GM12878 (cell line): Measurements from ENCODE around the gene UBE2C. TPM values are rescaled to one million over a fixed set of nuclear protein-coding genes. Genes with fewer than 3 reads are reported as not detected.

Source experiments
- ATAC-seq: fragments of 200-7000 bp; cut with Tn5 transposase; 3 replicates; pipeline ENCODE4 v1.9.1; 2020; ENCODE audit warnings: mild to moderate bottlenecking, moderate library complexity
- BruUV-seq: library from RNA; stranded (reverse); fragments of 400-500 nt; replicated peaks from 2 replicates; lab custom pipeline; 2021; lab: Mats Ljungman, UMichigan
- CTCF ChIA-PET: fragments of 300-600 bp; sonication (Branson Sonifier 250); formaldehyde crosslinking; extraction: SDS; loops from one replicate; lab custom pipeline; 2021; ENCODE audit warnings: inconsistent platforms; lab: Yijun Ruan, JAX
- POLR2A ChIA-PET: fragments of 350-600 bp; formaldehyde crosslinking; extraction: SDS; loops from one replicate; lab custom pipeline; 2021; ENCODE audit warnings: inconsistent platforms; lab: Charles Lee
- RAD21 ChIA-PET: fragments of 300-600 bp; sonication (Branson Sonifier 250); formaldehyde crosslinking; loops from one replicate; lab custom pipeline; 2023; ENCODE audit warnings: antibody characterized with exemption; ENCODE audit not compliant: unreplicated experiment; lab: Charles Lee
- SMC1A ChIA-PET: fragments of 300-600 bp; sonication (Branson Sonifier 250); formaldehyde crosslinking; loops from one replicate; lab custom pipeline; 2023; ENCODE audit not compliant: unreplicated experiment, uncharacterized antibody; lab: Charles Lee
- DNase-seq: peaks from one replicate; pipeline ENCODE4 v3.0.0-alpha.2; 2011; ENCODE audit warnings: low read depth, low spot score
- FAIRE-seq: peaks from 3 replicates; lab custom pipeline; 2011; peaks lifted over from hg19 to GRCh38; lab: Jason Lieb, UNC
- H2AFZ ChIP-seq: 2 replicates; pipeline ENCODE4 v1.6.0; 2011; ENCODE audit warnings: low read depth, low read length, control low read depth; ENCODE audit not compliant: control insufficient read depth
- H3K27ac ChIP-seq: 2 replicates; pipeline ENCODE4 v1.5.1; 2011; ENCODE audit warnings: control low read depth; ENCODE audit not compliant: control insufficient read depth, insufficient read depth
- H3K27me3 ChIP-seq, 2 experiments: replicated peaks in 1 of 2; 2 replicates each; pipeline versions ENCODE4 v1.6.0 to v1.6.1; 2011; ENCODE audit warnings: low read length in 1 of 2; ENCODE audit not compliant: control insufficient read depth in 2 of 2, insufficient read depth in 2 of 2
- H3K36me3 ChIP-seq, 2 experiments: 2 replicates each; pipeline ENCODE4 v1.5.1; 2011; ENCODE audit warnings: low read length in 1 of 2; ENCODE audit not compliant: control insufficient read depth in 2 of 2, insufficient read depth in 2 of 2
- H3K4me1 ChIP-seq: 2 replicates; pipeline ENCODE4 v1.6.1; 2011; ENCODE audit warnings: mild to moderate bottlenecking, low read length, moderate library complexity, mixed read lengths; ENCODE audit not compliant: control insufficient read depth, insufficient read depth
- H3K4me2 ChIP-seq: 2 replicates; pipeline ENCODE4 v1.6.0; 2011; ENCODE audit warnings: control low read depth; ENCODE audit not compliant: control insufficient read depth, insufficient read depth
- H3K4me3 ChIP-seq: fragments of 200-600 bp; sonication (generic); 2 replicates; pipeline ENCODE4 v1.5.1; 2016
- H3K79me2 ChIP-seq: 2 replicates; pipeline ENCODE4 v1.6.0; 2011; ENCODE audit warnings: low read length; ENCODE audit not compliant: control insufficient read depth, insufficient read depth
- H3K9ac ChIP-seq: 2 replicates; pipeline ENCODE4 v1.8.0; 2011; ENCODE audit warnings: low read length, control low read depth, mixed read lengths; ENCODE audit not compliant: control insufficient read depth, insufficient read depth
- H3K9me3 ChIP-seq: replicated peaks from 3 replicates; pipeline ENCODE4 v1.5.1; 2011; ENCODE audit warnings: mild to moderate bottlenecking, low read length; ENCODE audit not compliant: control insufficient read depth, insufficient read depth
- H4K20me1 ChIP-seq: 2 replicates; pipeline ENCODE4 v1.6.0; 2011; ENCODE audit not compliant: control insufficient read depth, insufficient read depth
- CEBPB ChIP-seq, 2 experiments: fragments of 150-350 bp in 1 of 2; IDR thresholded peaks; 2 replicates each; pipeline ENCODE4 v1.6.1; 2012 to 2014; ENCODE audit warnings: low read depth in 2 of 2, low read length in 2 of 2, borderline replicate concordance in 1 of 2, inconsistent platforms in 1 of 2
- ETV6 ChIP-seq, 2 experiments: fragments of 450-650 bp in 1 of 2; IDR thresholded peaks in 1 of 2; conservative IDR thresholded peaks in 1 of 2; 2 replicates each; pipeline ENCODE4 v1.6.1; 2014; ENCODE audit warnings: antibody characterized with exemption in 1 of 2, borderline replicate concordance in 1 of 2, low read depth in 1 of 2, mild to moderate bottlenecking in 1 of 2, moderate library complexity in 1 of 2
- GABPA ChIP-seq: IDR thresholded peaks from 2 replicates; pipeline ENCODE4 v1.6.1; 2014; ENCODE audit warnings: antibody characterized with exemption, low read depth, mild to moderate bottlenecking, inconsistent platforms
- HDAC6 ChIP-seq: fragments of 200-600 bp; sonication (generic); IDR thresholded peaks from one replicate; pipeline ENCODE4 v1.8.0; 2017; ENCODE audit warnings: antibody characterized with exemption; ENCODE audit not compliant: unreplicated experiment
- IKZF1 ChIP-seq: fragments of 450-650 bp; conservative IDR thresholded peaks from 2 replicates; pipeline ENCODE4 v1.6.1; 2017; ENCODE audit warnings: antibody characterized with exemption, mild to moderate bottlenecking
- KDM1A ChIP-seq: fragments of 200-600 bp; sonication (generic); IDR thresholded peaks from 2 replicates; pipeline ENCODE4 v1.6.1; 2016; ENCODE audit warnings: borderline replicate concordance
- NRF1 ChIP-seq: conservative IDR thresholded peaks from 2 replicates; pipeline ENCODE4 v1.6.1; 2011; ENCODE audit warnings: mild to moderate bottlenecking, low read depth, low read length, improper control_type of control experiment
- PML ChIP-seq: IDR thresholded peaks from 2 replicates; pipeline ENCODE4 v1.6.1; 2012; ENCODE audit warnings: low read length, inconsistent platforms
- POLR2AphosphoS2 ChIP-seq: IDR thresholded peaks from 2 replicates; pipeline ENCODE4 v1.6.1; 2011; ENCODE audit warnings: low read depth, mild to moderate bottlenecking, low read length, improper control_type of control experiment, moderate library complexity
- REST ChIP-seq: IDR thresholded peaks from 2 replicates; pipeline ENCODE4 v1.6.1; 2012; ENCODE audit warnings: mild to moderate bottlenecking, low read depth, low read length
- SIN3A ChIP-seq: IDR thresholded peaks from 2 replicates; pipeline ENCODE4 v1.6.1; 2012; ENCODE audit warnings: low read depth, low read length, improper control_type of control experiment
- STAT1 ChIP-seq: fragments of 450-650 bp; conservative IDR thresholded peaks from 2 replicates; pipeline ENCODE4 v1.6.1; 2014; ENCODE audit warnings: antibody characterized with exemption, mild to moderate bottlenecking
- ZBTB4 ChIP-seq: fragments of 450-650 bp; formaldehyde crosslinking; IDR thresholded peaks from 2 replicates; pipeline ENCODE4 v1.4.0; 2022; ENCODE audit warnings: mild to moderate bottlenecking, moderate library complexity
- WGBS: methylation state at CpG from one replicate; pipeline ENCODE4 v1.1.6; 2016; ENCODE audit warnings: low lambda C conversion rate; ENCODE audit not compliant: insufficient replicate concordance, insufficient coverage; ENCODE audit errors: missing lambda C conversion rate; 5-methylcytosine and 5-hydroxymethylcytosine counted together
- in situ Hi-C: fragments of 300-500 bp; cut with MboI; formaldehyde crosslinking; loops from 9 replicates; pipeline ENCODE4 v1.14.3; 2018; ENCODE audit warnings: mixed read lengths
- intact Hi-C: fragments of 100-400 bp; cut with micrococcal nuclease; formaldehyde crosslinking; loops from one replicate; pipeline ENCODE4 v1.14.2; 2022; ENCODE audit not compliant: unreplicated experiment
- polyA plus RNA-seq, 11 experiments: library from polyadenylated mRNA; depleted of rRNA in 4 of 11; unstranded in 6 of 11; stranded (reverse) in 5 of 11; fragments of >200 nt; fragmentation: Nextera tagmentation in 4 of 11; fragmentation: Illumina TruSeq in 1 of 11; extraction: Ambion mirVana in 4 of 11; extraction: Trizol in 1 of 11; gene quantifications; 1 replicate in 1 of 11; 2 replicates in 10 of 11; pipeline versions ENCODE4 v1.2.1 to v1.2.3, GENCODE V29; 2011 to 2016; ENCODE audit warnings: inconsistent platforms in 2 of 11, missing spikeins in 2 of 11, low read depth in 1 of 11
- total RNA-seq, 4 experiments: library from RNA; depleted of rRNA in 3 of 4; stranded (reverse); fragments of >200 nt in 3 of 4; fragmentation: Illumina TruSeq in 1 of 4; extraction: Trizol in 1 of 4; gene quantifications; 2 replicates each; pipeline versions ENCODE4 v1.2.1 to v1.2.3, GENCODE V29; 2013 to 2021

Gene UBE2C
- total and polyA plus RNA-seq, 10 of the 15 experiments (the other 5 are each of a cell fraction or from before 2014, with no cell fraction given) = 86.2 to 412 (median 176) TPM

- no peak overlapping the region for H3K4me3 ChIP-seq
- TF ChIP-seq GABPA (no peak), STAT1 (no peak), CEBPB (IDR thresholded peaks at IDR 0.05; ENCODE audit: borderline replicate concordance in 1 of 2, low read depth in 2 of 2, low read length in 2 of 2) (no peak), SIN3A (no peak), POLR2AphosphoS2 (no peak), IKZF1 (no peak), NRF1 (no peak), HDAC6 (no peak), REST (no peak), KDM1A (no peak), ZBTB4 (CRISPR knock-in tag) (no peak), PML (no peak), ETV6 (conservative IDR thresholded peaks at IDR 0.05 in 1 of 2, IDR thresholded peaks at IDR 0.05 in 1 of 2; ENCODE audit: borderline replicate concordance in 1 of 2, low read depth in 1 of 2) (no peak)
- H3K36me3 ChIP-seq = peaks cover 7 to 29% of the 10 kb centered on the region in 2 experiments
- no peaks in the 10 kb centered on the region for H3K4me1 ChIP-seq
- BruUV-seq = no TSS peak
- no peak for ATAC-seq
- POLR2A ChIA-PET = no interaction called here
- H3K9ac ChIP-seq = no peak overlapping the region
- peaks cover 20% of the 10 kb centered on the region for H3K79me2 ChIP-seq
- no peaks in the 10 kb centered on the region; the same call in 2 of the 3 replicates for H3K9me3 ChIP-seq
- no peaks in the 10 kb centered on the region for H3K27me3 ChIP-seq
- no peak overlapping the region for H3K4me2 ChIP-seq
- RAD21 ChIA-PET = no interaction called here
- SMC1A ChIA-PET = no interaction called here
- in situ Hi-C loops (loop anchor here (25.0 kb wide), 1 partner anchor 552 kb away; no protein-coding TSS in a partner anchor), intact Hi-C loops (loop anchor here (5.0 kb wide), 2 partner anchors 47 to 152 kb away; partner anchors contain the start of genes ACOT8 and ZSWIM3)
- no peaks in the 10 kb centered on the region for H4K20me1 ChIP-seq
- DNase-seq = no peak
- CTCF ChIA-PET = interaction anchor here (0.6 to 3.7 kb wide), 2 partner anchors 11 to 124 kb away, joined by 3 to 19 read pairs; partner anchors contain the start of gene PCIF1
- H3K27ac ChIP-seq = no peak overlapping the region
- no peak overlapping the region for H2AFZ ChIP-seq
- 94% methylated on average over 8 of the region's 8 CpGs for WGBS
- FAIRE-seq = no peak
These were observed 2.1 kb upstream of the UBE2C start for GRCh38 chr20:45810191-45810970.
